GM23338 (cell line): Measurements from ENCODE around the gene LMO1. TPM values are rescaled to one million over a fixed set of nuclear protein-coding genes. Genes with fewer than 3 reads are reported as not detected.

Experiments
- ATAC-seq: fragments of 200-7000 bp; cut with Tn5 transposase; 3 replicates; pipeline ENCODE4 v1.9.1; 2020
- DNase-seq: peaks from one replicate; pipeline ENCODE4 v3.0.0-alpha.2; 2015; ENCODE audit warnings: low spot score
- H2AFZ ChIP-seq: fragments of 200-600 bp; sonication (generic); 2 replicates; pipeline ENCODE4 v1.8.0; 2016; ENCODE audit warnings: antibody characterized with exemption, mild to moderate bottlenecking, moderate library complexity
- H3F3A ChIP-seq: fragments of 200-600 bp; sonication (generic); replicated peaks from 2 replicates; pipeline ENCODE4 v1.8.0; 2017; ENCODE audit warnings: antibody characterized with exemption, mixed run types, low read depth
- H3K27ac ChIP-seq: fragments of 200-600 bp; sonication (generic); 2 replicates; pipeline ENCODE4 v1.6.1; 2016; ENCODE audit warnings: low read depth
- H3K27me3 ChIP-seq: fragments of 200-600 bp; sonication (generic); 2 replicates; pipeline ENCODE4 v1.8.0; 2016; ENCODE audit warnings: mild to moderate bottlenecking, mixed run types, moderate library complexity; ENCODE audit not compliant: insufficient read depth
- H3K36me3 ChIP-seq: fragments of 200-600 bp; sonication (generic); 2 replicates; pipeline ENCODE4 v1.8.0; 2016; ENCODE audit warnings: mild to moderate bottlenecking; ENCODE audit not compliant: insufficient read depth
- H3K4me1 ChIP-seq: fragments of 200-600 bp; sonication (generic); 2 replicates; pipeline ENCODE4 v1.8.0; 2016; ENCODE audit warnings: mild to moderate bottlenecking, moderate library complexity; ENCODE audit not compliant: insufficient read depth
- H3K4me2 ChIP-seq: fragments of 200-600 bp; sonication (generic); 2 replicates; pipeline ENCODE4 v1.7.1; 2017; ENCODE audit warnings: mixed run types
- H3K4me3 ChIP-seq: fragments of 200-600 bp; sonication (generic); 2 replicates; pipeline ENCODE4 v1.6.1; 2016; ENCODE audit warnings: mixed run types
- H3K79me2 ChIP-seq: fragments of 200-600 bp; sonication (generic); replicated peaks from 2 replicates; pipeline ENCODE4 v1.8.0; 2017; ENCODE audit warnings: mild to moderate bottlenecking; ENCODE audit not compliant: insufficient read depth
- H3K9me2 ChIP-seq: fragments of 200-600 bp; sonication (generic); 2 replicates; pipeline ENCODE4 v1.8.0; 2017; ENCODE audit not compliant: insufficient read depth
- H4K20me1 ChIP-seq: fragments of 200-600 bp; sonication (generic); replicated peaks from 2 replicates; pipeline ENCODE4 v1.8.0; 2017; ENCODE audit warnings: mild to moderate bottlenecking; ENCODE audit not compliant: insufficient read depth
- H3K27ac Mint-ChIP-seq: 2 replicates; pipeline ENCODE4 v1.8.0; 2020; ENCODE audit warnings: inconsistent platforms, mild to moderate bottlenecking, moderate library complexity, mixed read lengths
- H3K27me3 Mint-ChIP-seq: 3 replicates; pipeline ENCODE4 v1.8.0; 2022; ENCODE audit warnings: low read depth, mild to moderate bottlenecking, moderate library complexity, mixed read lengths, inconsistent platforms; ENCODE audit not compliant: insufficient read depth, poor library complexity
- H3K36me3 Mint-ChIP-seq: 3 replicates; pipeline ENCODE4 v1.8.0; 2021; ENCODE audit warnings: low read depth, mild to moderate bottlenecking, inconsistent platforms, moderate library complexity, mixed read lengths
- H3K4me1 Mint-ChIP-seq: 3 replicates; pipeline ENCODE4 v1.8.0; 2020; ENCODE audit warnings: mild to moderate bottlenecking, inconsistent platforms, mixed read lengths
- H3K4me3 Mint-ChIP-seq: 3 replicates; pipeline ENCODE4 v1.8.0; 2021; ENCODE audit warnings: moderate library complexity, mild to moderate bottlenecking, inconsistent platforms, mixed read lengths
- H3K9me3 Mint-ChIP-seq: 3 replicates; pipeline ENCODE4 v1.8.0; 2020; ENCODE audit warnings: moderate library complexity, mild to moderate bottlenecking, inconsistent platforms, mixed read lengths
- CREB1 ChIP-seq: fragments of 250-450 bp; sonication (Bioruptor Pico); IDR thresholded peaks from 2 replicates; pipeline ENCODE4 v1.5.0; 2020; ENCODE audit warnings: low read depth, mild to moderate bottlenecking, moderate library complexity
- EZH2 ChIP-seq: fragments of 200-600 bp; sonication (generic); IDR thresholded peaks from one replicate; pipeline ENCODE4 v1.8.0; 2017; ENCODE audit warnings: antibody characterized with exemption, mild to moderate bottlenecking, low read depth; ENCODE audit not compliant: unreplicated experiment
- EZH2phosphoT487 ChIP-seq: fragments of 200-600 bp; sonication (generic); IDR thresholded peaks from one replicate; pipeline ENCODE4 v1.8.1; 2018; ENCODE audit warnings: antibody characterized with exemption; ENCODE audit not compliant: unreplicated experiment
- JUNB ChIP-seq: IDR thresholded peaks from one replicate; pipeline ENCODE4 v1.6.1; 2016; ENCODE audit warnings: antibody characterized with exemption; ENCODE audit not compliant: unreplicated experiment
- NANOG ChIP-seq: IDR thresholded peaks from 2 replicates; pipeline ENCODE4 v1.6.1; 2016; ENCODE audit warnings: antibody characterized with exemption, borderline replicate concordance
- POLR2AphosphoS5 ChIP-seq: IDR thresholded peaks from 2 replicates; pipeline ENCODE4 v1.6.1; 2016; ENCODE audit warnings: antibody characterized with exemption, low read depth
- STAT1 ChIP-seq: IDR thresholded peaks from one replicate; pipeline ENCODE4 v1.6.1; 2016; ENCODE audit warnings: antibody characterized with exemption; ENCODE audit not compliant: unreplicated experiment
- ZNF114 ChIP-seq: fragments of 250-450 bp; sonication (Bioruptor Pico); IDR thresholded peaks from 2 replicates; pipeline ENCODE4 v1.5.0; 2020; ENCODE audit warnings: mild to moderate bottlenecking, moderate library complexity
- ZNF331 ChIP-seq: fragments of 250-450 bp; sonication (Bioruptor Pico); IDR thresholded peaks from 2 replicates; pipeline ENCODE4 v1.5.0; 2020; ENCODE audit warnings: low read depth, mild to moderate bottlenecking, moderate library complexity
- polyA plus RNA-seq: library from polyadenylated mRNA; unstranded; fragments of >200 nt; fragmentation: Nextera tagmentation; extraction: Ambion mirVana; gene quantifications from 2 replicates; pipeline ENCODE4 v1.2.1, GENCODE V29; 2016
- total RNA-seq: library from RNA; depleted of rRNA; stranded (reverse); fragments of >200 nt; shearing (Covaris generic); gene quantifications from 2 replicates; pipeline ENCODE4 v1.2.3, GENCODE V29; 2014
- TF ChIP-seq, protein P1 (sequence below): fragments of 250-450 bp; sonication (Bioruptor Pico); IDR thresholded peaks from 2 replicates; pipeline ENCODE4 v1.5.0; 2020; ENCODE audit warnings: mild to moderate bottlenecking, moderate library complexity
- TF ChIP-seq, protein P2 (sequence below), 2 experiments: fragments of 200-600 bp in 1 of 2; sonication (generic) in 1 of 2; conservative IDR thresholded peaks; 2 replicates each; pipeline versions ENCODE4 v1.5.1 to v1.6.1; 2016 to 2017; ENCODE audit warnings: antibody characterized with exemption in 2 of 2, low read depth in 2 of 2, mild to moderate bottlenecking in 2 of 2, moderate library complexity in 1 of 2
- TF ChIP-seq, protein P3 (sequence below): IDR thresholded peaks from 2 replicates; pipeline ENCODE4 v1.6.1; 2016; ENCODE audit warnings: antibody characterized with exemption
- TF ChIP-seq, protein P4 (sequence below): IDR thresholded peaks from one replicate; pipeline ENCODE4 v1.6.1; 2018; ENCODE audit warnings: antibody characterized with exemption; ENCODE audit not compliant: unreplicated experiment

The LMO1 gene
- total and polyA plus RNA-seq, 2 experiments from 2014 or later, result 0.40 TPM; not detected in 1

DNA sequence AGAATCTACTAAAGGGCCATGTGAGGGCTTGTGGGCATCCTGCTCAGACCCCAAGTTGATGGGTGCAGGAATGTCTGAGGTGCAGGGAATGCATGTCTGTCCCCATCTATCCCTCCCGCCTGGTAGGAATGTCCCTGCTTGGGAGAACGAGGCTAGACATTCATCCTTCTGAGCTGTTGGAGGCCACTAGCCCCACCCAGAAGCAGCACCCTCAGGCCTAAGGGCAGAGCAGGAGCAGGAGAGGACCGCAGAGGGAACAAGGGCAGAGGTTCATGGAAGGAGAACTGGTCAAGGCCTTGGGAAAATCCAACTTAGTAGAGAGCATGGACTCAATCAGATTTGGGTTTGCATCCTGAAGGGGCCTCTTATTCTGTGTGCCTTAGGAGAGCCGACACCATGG, 22.1 kb upstream of the LMO1 start:
- Histone ChIP-seq H3K27ac (no peak overlapping the region), H3K27me3 (peaks cover 32% of the 10 kb centered on the region)
- no peak for ATAC-seq

More for the DNA sequence above, 22.1 kb upstream of the LMO1 start:
- Mint-ChIP-seq H3K36me3 (no peaks in the 10 kb centered on the region), H3K27ac (no peak overlapping the region), H3K9me3 (no peaks in the 10 kb centered on the region; the same call in 2 of the 3 replicates), H3K4me3 (no peak overlapping the region), H3K27me3 (peaks cover 13% of the 10 kb centered on the region), H3K4me1 (peaks cover 16% of the 10 kb centered on the region)
- Histone ChIP-seq H3K36me3 (no peaks in the 10 kb centered on the region), H3F3A (0 out of 2 replicates have a peak, but pooled peaks cover 5% of the 10 kb centered on the region), H3K4me2 (no peak overlapping the region), H3K4me1 (peaks cover 15% of the 10 kb centered on the region), H3K9me2 (no peaks in the 10 kb centered on the region; the same call in 1 of the 2 replicates), H3K4me3 (no peak overlapping the region), H2AFZ (no peak overlapping the region), H4K20me1 (no peaks in the 10 kb centered on the region), H3K79me2 (no peaks in the 10 kb centered on the region)
- no peak for DNase-seq
- TF ChIP-seq, protein P1, sequence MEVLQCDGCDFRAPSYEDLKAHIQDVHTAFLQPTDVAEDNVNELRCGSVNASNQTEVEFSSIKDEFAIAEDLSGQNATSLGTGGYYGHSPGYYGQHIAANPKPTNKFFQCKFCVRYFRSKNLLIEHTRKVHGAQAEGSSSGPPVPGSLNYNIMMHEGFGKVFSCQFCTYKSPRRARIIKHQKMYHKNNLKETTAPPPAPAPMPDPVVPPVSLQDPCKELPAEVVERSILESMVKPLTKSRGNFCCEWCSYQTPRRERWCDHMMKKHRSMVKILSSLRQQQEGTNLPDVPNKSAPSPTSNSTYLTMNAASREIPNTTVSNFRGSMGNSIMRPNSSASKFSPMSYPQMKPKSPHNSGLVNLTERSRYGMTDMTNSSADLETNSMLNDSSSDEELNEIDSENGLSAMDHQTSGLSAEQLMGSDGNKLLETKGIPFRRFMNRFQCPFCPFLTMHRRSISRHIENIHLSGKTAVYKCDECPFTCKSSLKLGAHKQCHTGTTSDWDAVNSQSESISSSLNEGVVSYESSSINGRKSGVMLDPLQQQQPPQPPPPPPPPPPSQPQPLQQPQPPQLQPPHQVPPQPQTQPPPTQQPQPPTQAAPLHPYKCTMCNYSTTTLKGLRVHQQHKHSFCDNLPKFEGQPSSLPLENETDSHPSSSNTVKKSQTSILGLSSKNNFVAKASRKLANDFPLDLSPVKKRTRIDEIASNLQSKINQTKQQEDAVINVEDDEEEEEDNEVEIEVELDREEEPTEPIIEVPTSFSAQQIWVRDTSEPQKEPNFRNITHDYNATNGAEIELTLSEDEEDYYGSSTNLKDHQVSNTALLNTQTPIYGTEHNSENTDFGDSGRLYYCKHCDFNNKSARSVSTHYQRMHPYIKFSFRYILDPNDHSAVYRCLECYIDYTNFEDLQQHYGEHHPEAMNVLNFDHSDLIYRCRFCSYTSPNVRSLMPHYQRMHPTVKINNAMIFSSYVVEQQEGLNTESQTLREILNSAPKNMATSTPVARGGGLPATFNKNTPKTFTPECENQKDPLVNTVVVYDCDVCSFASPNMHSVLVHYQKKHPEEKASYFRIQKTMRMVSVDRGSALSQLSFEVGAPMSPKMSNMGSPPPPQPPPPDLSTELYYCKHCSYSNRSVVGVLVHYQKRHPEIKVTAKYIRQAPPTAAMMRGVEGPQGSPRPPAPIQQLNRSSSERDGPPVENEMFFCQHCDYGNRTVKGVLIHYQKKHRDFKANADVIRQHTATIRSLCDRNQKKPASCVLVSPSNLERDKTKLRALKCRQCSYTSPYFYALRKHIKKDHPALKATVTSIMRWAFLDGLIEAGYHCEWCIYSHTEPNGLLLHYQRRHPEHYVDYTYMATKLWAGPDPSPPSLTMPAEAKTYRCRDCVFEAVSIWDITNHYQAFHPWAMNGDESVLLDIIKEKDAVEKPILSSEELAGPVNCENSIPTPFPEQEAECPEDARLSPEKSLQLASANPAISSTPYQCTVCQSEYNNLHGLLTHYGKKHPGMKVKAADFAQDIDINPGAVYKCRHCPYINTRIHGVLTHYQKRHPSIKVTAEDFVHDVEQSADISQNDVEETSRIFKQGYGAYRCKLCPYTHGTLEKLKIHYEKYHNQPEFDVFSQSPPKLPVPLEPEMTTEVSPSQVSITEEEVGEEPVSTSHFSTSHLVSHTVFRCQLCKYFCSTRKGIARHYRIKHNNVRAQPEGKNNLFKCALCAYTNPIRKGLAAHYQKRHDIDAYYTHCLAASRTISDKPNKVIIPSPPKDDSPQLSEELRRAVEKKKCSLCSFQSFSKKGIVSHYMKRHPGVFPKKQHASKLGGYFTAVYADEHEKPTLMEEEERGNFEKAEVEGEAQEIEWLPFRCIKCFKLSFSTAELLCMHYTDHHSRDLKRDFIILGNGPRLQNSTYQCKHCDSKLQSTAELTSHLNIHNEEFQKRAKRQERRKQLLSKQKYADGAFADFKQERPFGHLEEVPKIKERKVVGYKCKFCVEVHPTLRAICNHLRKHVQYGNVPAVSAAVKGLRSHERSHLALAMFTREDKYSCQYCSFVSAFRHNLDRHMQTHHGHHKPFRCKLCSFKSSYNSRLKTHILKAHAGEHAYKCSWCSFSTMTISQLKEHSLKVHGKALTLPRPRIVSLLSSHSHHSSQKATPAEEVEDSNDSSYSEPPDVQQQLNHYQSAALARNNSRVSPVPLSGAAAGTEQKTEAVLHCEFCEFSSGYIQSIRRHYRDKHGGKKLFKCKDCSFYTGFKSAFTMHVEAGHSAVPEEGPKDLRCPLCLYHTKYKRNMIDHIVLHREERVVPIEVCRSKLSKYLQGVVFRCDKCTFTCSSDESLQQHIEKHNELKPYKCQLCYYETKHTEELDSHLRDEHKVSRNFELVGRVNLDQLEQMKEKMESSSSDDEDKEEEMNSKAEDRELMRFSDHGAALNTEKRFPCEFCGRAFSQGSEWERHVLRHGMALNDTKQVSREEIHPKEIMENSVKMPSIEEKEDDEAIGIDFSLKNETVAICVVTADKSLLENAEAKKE, result no peak
- TF ChIP-seq NANOG, result no peak
- TF ChIP-seq, protein P2, sequence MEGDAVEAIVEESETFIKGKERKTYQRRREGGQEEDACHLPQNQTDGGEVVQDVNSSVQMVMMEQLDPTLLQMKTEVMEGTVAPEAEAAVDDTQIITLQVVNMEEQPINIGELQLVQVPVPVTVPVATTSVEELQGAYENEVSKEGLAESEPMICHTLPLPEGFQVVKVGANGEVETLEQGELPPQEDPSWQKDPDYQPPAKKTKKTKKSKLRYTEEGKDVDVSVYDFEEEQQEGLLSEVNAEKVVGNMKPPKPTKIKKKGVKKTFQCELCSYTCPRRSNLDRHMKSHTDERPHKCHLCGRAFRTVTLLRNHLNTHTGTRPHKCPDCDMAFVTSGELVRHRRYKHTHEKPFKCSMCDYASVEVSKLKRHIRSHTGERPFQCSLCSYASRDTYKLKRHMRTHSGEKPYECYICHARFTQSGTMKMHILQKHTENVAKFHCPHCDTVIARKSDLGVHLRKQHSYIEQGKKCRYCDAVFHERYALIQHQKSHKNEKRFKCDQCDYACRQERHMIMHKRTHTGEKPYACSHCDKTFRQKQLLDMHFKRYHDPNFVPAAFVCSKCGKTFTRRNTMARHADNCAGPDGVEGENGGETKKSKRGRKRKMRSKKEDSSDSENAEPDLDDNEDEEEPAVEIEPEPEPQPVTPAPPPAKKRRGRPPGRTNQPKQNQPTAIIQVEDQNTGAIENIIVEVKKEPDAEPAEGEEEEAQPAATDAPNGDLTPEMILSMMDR (conservative IDR thresholded peaks at IDR 0.05; ENCODE audit: low read depth in 2 of 2), result no peak
- no peak for TF ChIP-seq JUNB
- TF ChIP-seq, protein P3, sequence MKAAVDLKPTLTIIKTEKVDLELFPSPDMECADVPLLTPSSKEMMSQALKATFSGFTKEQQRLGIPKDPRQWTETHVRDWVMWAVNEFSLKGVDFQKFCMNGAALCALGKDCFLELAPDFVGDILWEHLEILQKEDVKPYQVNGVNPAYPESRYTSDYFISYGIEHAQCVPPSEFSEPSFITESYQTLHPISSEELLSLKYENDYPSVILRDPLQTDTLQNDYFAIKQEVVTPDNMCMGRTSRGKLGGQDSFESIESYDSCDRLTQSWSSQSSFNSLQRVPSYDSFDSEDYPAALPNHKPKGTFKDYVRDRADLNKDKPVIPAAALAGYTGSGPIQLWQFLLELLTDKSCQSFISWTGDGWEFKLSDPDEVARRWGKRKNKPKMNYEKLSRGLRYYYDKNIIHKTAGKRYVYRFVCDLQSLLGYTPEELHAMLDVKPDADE, result no peak
- no peak for TF ChIP-seq EZH2phosphoT487
- no peak for TF ChIP-seq STAT1
- no peak for TF ChIP-seq ZNF331 (CRISPR knock-in tag)
- TF ChIP-seq EZH2, result no peak
- TF ChIP-seq POLR2AphosphoS5, result no peak
- TF ChIP-seq, protein P4, sequence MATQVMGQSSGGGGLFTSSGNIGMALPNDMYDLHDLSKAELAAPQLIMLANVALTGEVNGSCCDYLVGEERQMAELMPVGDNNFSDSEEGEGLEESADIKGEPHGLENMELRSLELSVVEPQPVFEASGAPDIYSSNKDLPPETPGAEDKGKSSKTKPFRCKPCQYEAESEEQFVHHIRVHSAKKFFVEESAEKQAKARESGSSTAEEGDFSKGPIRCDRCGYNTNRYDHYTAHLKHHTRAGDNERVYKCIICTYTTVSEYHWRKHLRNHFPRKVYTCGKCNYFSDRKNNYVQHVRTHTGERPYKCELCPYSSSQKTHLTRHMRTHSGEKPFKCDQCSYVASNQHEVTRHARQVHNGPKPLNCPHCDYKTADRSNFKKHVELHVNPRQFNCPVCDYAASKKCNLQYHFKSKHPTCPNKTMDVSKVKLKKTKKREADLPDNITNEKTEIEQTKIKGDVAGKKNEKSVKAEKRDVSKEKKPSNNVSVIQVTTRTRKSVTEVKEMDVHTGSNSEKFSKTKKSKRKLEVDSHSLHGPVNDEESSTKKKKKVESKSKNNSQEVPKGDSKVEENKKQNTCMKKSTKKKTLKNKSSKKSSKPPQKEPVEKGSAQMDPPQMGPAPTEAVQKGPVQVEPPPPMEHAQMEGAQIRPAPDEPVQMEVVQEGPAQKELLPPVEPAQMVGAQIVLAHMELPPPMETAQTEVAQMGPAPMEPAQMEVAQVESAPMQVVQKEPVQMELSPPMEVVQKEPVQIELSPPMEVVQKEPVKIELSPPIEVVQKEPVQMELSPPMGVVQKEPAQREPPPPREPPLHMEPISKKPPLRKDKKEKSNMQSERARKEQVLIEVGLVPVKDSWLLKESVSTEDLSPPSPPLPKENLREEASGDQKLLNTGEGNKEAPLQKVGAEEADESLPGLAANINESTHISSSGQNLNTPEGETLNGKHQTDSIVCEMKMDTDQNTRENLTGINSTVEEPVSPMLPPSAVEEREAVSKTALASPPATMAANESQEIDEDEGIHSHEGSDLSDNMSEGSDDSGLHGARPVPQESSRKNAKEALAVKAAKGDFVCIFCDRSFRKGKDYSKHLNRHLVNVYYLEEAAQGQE, result no peak
- TF ChIP-seq CREB1 (CRISPR knock-in tag), result no peak
- TF ChIP-seq ZNF114 (CRISPR knock-in tag), result no peak
